Measurements from ENCODE around the gene MAB21L4. TPM values are rescaled to one million over a fixed set of nuclear protein-coding genes. Genes with fewer than 3 reads are reported as not detected.
"Not testable (repeated sequence)": the region's sequence is repeated elsewhere in the genome, so short reads cannot be mapped to it uniquely, and the experiment has no call there.

Gene MAB21L4
- total RNA-seq, 1 experiment from 2014 or later = 69.9 TPM

DNA sequence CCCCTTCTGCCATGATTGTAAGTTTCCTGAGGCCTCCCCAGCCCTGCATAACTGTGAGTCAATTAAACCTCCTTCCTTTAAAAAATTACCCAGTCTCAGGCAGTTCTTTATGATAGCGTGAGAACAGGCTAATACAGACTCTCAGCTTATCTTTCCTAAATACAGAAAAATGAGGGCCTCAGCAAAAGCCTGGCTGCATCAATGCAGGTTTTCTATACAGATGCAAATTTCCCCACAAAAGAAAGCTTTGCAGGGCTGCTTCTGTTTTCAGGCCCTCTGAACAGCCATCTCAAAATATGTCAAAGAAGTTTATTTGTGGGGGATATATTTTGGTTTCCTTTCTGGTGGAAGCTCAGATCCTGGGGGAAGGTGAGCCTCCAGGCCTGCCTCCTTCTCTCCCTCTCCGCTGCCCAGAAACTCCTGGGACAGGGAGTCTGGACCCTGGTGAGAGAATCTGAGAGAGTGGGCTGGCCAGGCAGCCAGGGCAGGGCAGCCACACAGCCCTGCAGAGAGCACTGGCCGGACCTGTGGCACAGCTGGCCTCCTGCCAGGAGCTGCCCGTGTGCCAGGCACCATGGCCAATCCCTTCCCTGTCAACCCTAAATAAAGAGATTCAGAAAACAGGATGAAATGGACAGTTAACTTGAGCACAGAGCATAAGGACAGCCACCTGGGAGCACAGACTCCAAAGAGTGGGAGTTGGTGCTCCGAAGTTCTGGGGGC is 48.9 kb downstream of the MAB21L4 start:
- Histone ChIP-seq H3K36me3 (ENCODE audit: control insufficient read depth, insufficient read depth, low read length) (no peaks in the 10 kb centered on the region), H3K27me3 (replicated peaks; ENCODE audit: control insufficient read depth, insufficient read depth, low read length) (no peaks in the 10 kb centered on the region), H3K4me1 (no peaks in the 10 kb centered on the region), H3K9me3 (no peaks in the 10 kb centered on the region), H3K4me3 (ENCODE audit: low read depth, low read length) (no peak overlapping the region)
- TF ChIP-seq, protein P1, sequence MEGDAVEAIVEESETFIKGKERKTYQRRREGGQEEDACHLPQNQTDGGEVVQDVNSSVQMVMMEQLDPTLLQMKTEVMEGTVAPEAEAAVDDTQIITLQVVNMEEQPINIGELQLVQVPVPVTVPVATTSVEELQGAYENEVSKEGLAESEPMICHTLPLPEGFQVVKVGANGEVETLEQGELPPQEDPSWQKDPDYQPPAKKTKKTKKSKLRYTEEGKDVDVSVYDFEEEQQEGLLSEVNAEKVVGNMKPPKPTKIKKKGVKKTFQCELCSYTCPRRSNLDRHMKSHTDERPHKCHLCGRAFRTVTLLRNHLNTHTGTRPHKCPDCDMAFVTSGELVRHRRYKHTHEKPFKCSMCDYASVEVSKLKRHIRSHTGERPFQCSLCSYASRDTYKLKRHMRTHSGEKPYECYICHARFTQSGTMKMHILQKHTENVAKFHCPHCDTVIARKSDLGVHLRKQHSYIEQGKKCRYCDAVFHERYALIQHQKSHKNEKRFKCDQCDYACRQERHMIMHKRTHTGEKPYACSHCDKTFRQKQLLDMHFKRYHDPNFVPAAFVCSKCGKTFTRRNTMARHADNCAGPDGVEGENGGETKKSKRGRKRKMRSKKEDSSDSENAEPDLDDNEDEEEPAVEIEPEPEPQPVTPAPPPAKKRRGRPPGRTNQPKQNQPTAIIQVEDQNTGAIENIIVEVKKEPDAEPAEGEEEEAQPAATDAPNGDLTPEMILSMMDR (IDR thresholded peaks at IDR 0.05; ENCODE audit: insufficient read depth in 1 of 2, low read depth in 1 of 2, low read length in 1 of 2, severe bottlenecking in 1 of 2, unreplicated experiment in 1 of 2) = no peak
- H3K27ac Mint-ChIP-seq (ENCODE audit: unreplicated experiment) = no peak overlapping the region
- peaks cover 7% of the 10 kb centered on the region for H3K27me3 Mint-ChIP-seq (ENCODE audit: insufficient read depth, unreplicated experiment)
- H3K9me3 Mint-ChIP-seq (ENCODE audit: unreplicated experiment) = peaks cover 9% of the 10 kb centered on the region
- no peak overlapping the region for H3K4me3 Mint-ChIP-seq (ENCODE audit: unreplicated experiment)
- H3K4me1 Mint-ChIP-seq (ENCODE audit: low read depth, unreplicated experiment) = no peaks in the 10 kb centered on the region
- ChIA-PET POLR2A (interaction anchor here (0.5 kb wide), 1 partner anchor 27 kb away, joined by 10 read pairs; the partner anchor contains the start of gene KIF1A), CTCF (interaction anchor here (1.0 kb wide), 1 partner anchor 27 kb away, joined by 3 read pairs; no protein-coding TSS in a partner anchor)
- DNase-seq = no peak
- H3K36me3 Mint-ChIP-seq (ENCODE audit: insufficient read depth, unreplicated experiment) = no peaks in the 10 kb centered on the region
- intact Hi-C loops (cut with micrococcal nuclease; ENCODE audit: unreplicated experiment) = no loop called here
- no TSS peak for BruUV-seq (replicated peaks)

DNA sequence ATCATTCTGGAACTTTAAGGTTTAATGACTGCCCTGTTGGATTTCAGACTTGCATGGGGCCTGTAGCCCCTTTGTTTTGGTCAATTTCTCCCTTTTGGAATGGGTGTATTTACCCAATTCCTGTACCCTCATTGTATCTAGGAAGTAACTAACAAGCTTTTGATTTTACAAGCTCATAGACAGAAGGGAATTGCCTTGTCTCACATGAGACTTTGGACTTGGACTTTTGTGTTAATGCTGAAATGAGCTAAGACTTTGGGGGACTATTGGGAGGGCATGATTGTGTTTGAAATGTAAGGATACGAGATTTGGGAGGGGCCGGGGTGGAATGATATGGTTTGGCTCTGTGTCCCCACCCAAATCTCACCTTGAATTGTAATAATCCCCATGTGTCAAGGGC is 49.6 kb downstream of the MAB21L4 start:
- H3K27ac Mint-ChIP-seq (ENCODE audit: unreplicated experiment); H3K9me3 ChIP-seq; H3K4me1 ChIP-seq; H3K4me3 Mint-ChIP-seq (ENCODE audit: unreplicated experiment); H3K9me3 Mint-ChIP-seq (ENCODE audit: unreplicated experiment); intact Hi-C loops (cut with micrococcal nuclease; ENCODE audit: unreplicated experiment); H3K36me3 Mint-ChIP-seq (ENCODE audit: insufficient read depth, unreplicated experiment); H3K27me3 Mint-ChIP-seq (ENCODE audit: insufficient read depth, unreplicated experiment); H3K4me1 Mint-ChIP-seq (ENCODE audit: low read depth, unreplicated experiment); BruUV-seq (replicated peaks); H3K4me3 ChIP-seq (ENCODE audit: low read depth, low read length); CTCF ChIA-PET; H3K27me3 ChIP-seq (replicated peaks; ENCODE audit: control insufficient read depth, insufficient read depth, low read length); DNase-seq; H3K36me3 ChIP-seq (ENCODE audit: control insufficient read depth, insufficient read depth, low read length): not testable (repeated sequence)
- POLR2A ChIA-PET = interaction anchor here (0.5 kb wide), 1 partner anchor 26 kb away, joined by 10 read pairs; the partner anchor contains the start of gene KIF1A

DNA sequence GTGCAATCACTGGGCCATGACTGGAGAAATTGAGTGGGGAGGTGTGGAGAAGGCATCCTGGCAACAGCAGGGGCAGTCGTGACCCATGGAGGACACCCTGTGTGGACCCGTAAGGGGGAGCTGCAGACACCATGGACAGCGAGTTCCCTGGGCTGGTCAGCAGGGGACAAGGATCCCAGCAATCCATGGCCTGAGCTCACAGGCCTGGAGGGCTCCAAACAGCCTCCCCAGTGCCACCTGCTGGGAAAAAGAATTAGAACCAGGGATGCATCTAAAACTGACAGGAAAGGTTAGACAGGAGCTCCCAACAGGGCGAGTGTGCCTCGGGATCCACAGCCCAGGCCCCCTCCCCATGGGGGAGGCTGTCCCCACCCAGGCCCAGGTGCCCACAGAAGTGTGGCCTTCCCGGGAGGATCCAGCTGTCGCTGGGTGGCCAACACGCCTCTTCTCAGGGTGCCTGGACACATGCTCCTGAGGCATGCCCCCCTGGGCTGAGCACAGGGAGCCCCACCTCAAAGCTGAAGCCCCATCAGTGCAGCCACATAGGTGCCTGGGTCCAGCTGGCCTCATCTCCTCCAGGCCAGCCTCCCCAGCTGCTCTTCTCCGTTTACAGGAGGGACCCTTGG is 55.4 kb downstream of the MAB21L4 start:
- BruUV-seq (replicated peaks) = no TSS peak
- Mint-ChIP-seq H3K27me3 (ENCODE audit: insufficient read depth, unreplicated experiment) (peaks cover 15% of the 10 kb centered on the region), H3K4me3 (ENCODE audit: unreplicated experiment) (no peak overlapping the region), H3K9me3 (ENCODE audit: unreplicated experiment) (no peaks in the 10 kb centered on the region), H3K27ac (ENCODE audit: unreplicated experiment) (no peak overlapping the region), H3K4me1 (ENCODE audit: low read depth, unreplicated experiment) (no peaks in the 10 kb centered on the region), H3K36me3 (ENCODE audit: insufficient read depth, unreplicated experiment) (no peaks in the 10 kb centered on the region)
- H3K9me3 ChIP-seq = no peaks in the 10 kb centered on the region
- H3K4me3 ChIP-seq (ENCODE audit: low read depth, low read length) = no peak overlapping the region
- H3K27me3 ChIP-seq (replicated peaks; ENCODE audit: control insufficient read depth, insufficient read depth, low read length) = no peaks in the 10 kb centered on the region
- TF ChIP-seq, protein P1 (IDR thresholded peaks at IDR 0.05; ENCODE audit: insufficient read depth in 1 of 2, low read depth in 1 of 2, low read length in 1 of 2, severe bottlenecking in 1 of 2, unreplicated experiment in 1 of 2) = peak; percentile 66 to 69
- H3K36me3 ChIP-seq (ENCODE audit: control insufficient read depth, insufficient read depth, low read length) = no peaks in the 10 kb centered on the region
- peak; percentile 78 to 81 for DNase-seq
- ChIA-PET POLR2A (interaction anchor here (0.5 to 1.0 kb wide), 2 partner anchors 15 to 17 kb away, joined by 3 to 9 read pairs; no protein-coding TSS in a partner anchor), CTCF (interaction anchor here (0.5 to 1.9 kb wide), 24 partner anchors 9 to 378 kb away, joined by 3 to 28 read pairs (median 3); partner anchors contain the start of gene KIF1A)
- intact Hi-C loops (cut with micrococcal nuclease; ENCODE audit: unreplicated experiment) = loop anchor here (1.0 kb wide), 2 partner anchors 30 to 117 kb away; no protein-coding TSS in a partner anchor
- no peaks in the 10 kb centered on the region for H3K4me1 ChIP-seq

Data from Caco-2 (cell line).